H9 (cell line): ENCODE results near the gene DNAH11. TPM values are rescaled to one million over a fixed set of nuclear protein-coding genes. Genes with fewer than 3 reads are reported as not detected.
"Not testable (repeated sequence)": the region's sequence is repeated elsewhere in the genome, so short reads cannot be mapped to it uniquely, and the experiment has no call there.

Source experiments
- DNase-seq: peaks from one replicate; pipeline ENCODE4 v3.0.0-alpha.2; 2017
- H2AFZ ChIP-seq: one replicate; pipeline ENCODE4 v1.6.1; 2013; ENCODE audit warnings: mild to moderate bottlenecking, low read length, control low read depth, moderate library complexity
- H2AK5ac ChIP-seq: 2 replicates; pipeline ENCODE4 v1.6.1; 2013; ENCODE audit warnings: low read length, control low read depth, mixed read lengths; ENCODE audit not compliant: insufficient read length
- H2BK120ac ChIP-seq: one replicate; pipeline ENCODE4 v1.6.1; 2013; ENCODE audit warnings: low read depth, mild to moderate bottlenecking, low read length, control low read depth, inconsistent platforms; ENCODE audit not compliant: poor library complexity, severe bottlenecking
- H2BK12ac ChIP-seq: 2 replicates; pipeline ENCODE4 v1.6.1; 2013; ENCODE audit warnings: low read length, control low read depth, mixed read lengths, low read depth; ENCODE audit not compliant: insufficient read length
- H2BK15ac ChIP-seq: 2 replicates; pipeline ENCODE4 v1.6.1; 2013; ENCODE audit warnings: low read depth, low read length, control low read depth
- H2BK20ac ChIP-seq: one replicate; pipeline ENCODE4 v1.6.1; 2013; ENCODE audit warnings: low read depth, mild to moderate bottlenecking, low read length, control low read depth, inconsistent platforms; ENCODE audit not compliant: poor library complexity, severe bottlenecking
- H2BK5ac ChIP-seq: 2 replicates; pipeline ENCODE4 v1.6.1; 2013; ENCODE audit warnings: low read length, control low read depth, mixed read lengths; ENCODE audit not compliant: insufficient read length
- H3K14ac ChIP-seq: 2 replicates; pipeline ENCODE4 v1.6.1; 2013; ENCODE audit warnings: low read length, control low read depth; ENCODE audit not compliant: insufficient read depth
- H3K18ac ChIP-seq: 2 replicates; pipeline ENCODE4 v1.6.1; 2013; ENCODE audit warnings: low read depth, mild to moderate bottlenecking, mixed read lengths, low read length, control low read depth; ENCODE audit not compliant: insufficient read length
- H3K23ac ChIP-seq: 2 replicates; pipeline ENCODE4 v1.6.1; 2013; ENCODE audit warnings: low read length, control low read depth, mixed read lengths, low read depth; ENCODE audit not compliant: insufficient read length
- H3K23me2 ChIP-seq: 2 replicates; pipeline ENCODE4 v1.6.1; 2013; ENCODE audit warnings: low read depth, mild to moderate bottlenecking, mixed read lengths, low read length, control low read depth; ENCODE audit not compliant: insufficient read length, poor library complexity, severe bottlenecking
- H3K27ac ChIP-seq: 2 replicates; pipeline ENCODE4 v1.5.1; 2013; ENCODE audit warnings: low read length, control low read depth, mixed read lengths, low read depth; ENCODE audit not compliant: insufficient read length
- H3K27me3 ChIP-seq: 2 replicates; pipeline ENCODE4 v1.6.1; 2013; ENCODE audit warnings: low read length, control low read depth, inconsistent platforms; ENCODE audit not compliant: insufficient read depth
- H3K4ac ChIP-seq: 2 replicates; pipeline ENCODE4 v1.6.1; 2013; ENCODE audit warnings: low read depth, mild to moderate bottlenecking, control low read depth, inconsistent platforms, low read length, moderate library complexity
- H3K4me1 ChIP-seq: 2 replicates; pipeline ENCODE4 v1.6.1; 2013; ENCODE audit warnings: low read length, control low read depth, inconsistent platforms; ENCODE audit not compliant: insufficient read depth
- H3K4me2 ChIP-seq: 2 replicates; pipeline ENCODE4 v1.6.1; 2013; ENCODE audit warnings: low read length, control low read depth, mixed read lengths; ENCODE audit not compliant: insufficient read length, insufficient read depth
- H3K56ac ChIP-seq: 2 replicates; pipeline ENCODE4 v1.6.1; 2013; ENCODE audit warnings: low read depth, mild to moderate bottlenecking, mixed read lengths, low read length, control low read depth; ENCODE audit not compliant: insufficient read length
- H3K79me1 ChIP-seq: 2 replicates; pipeline ENCODE4 v1.6.1; 2013; ENCODE audit warnings: low read depth, mild to moderate bottlenecking, moderate library complexity, low read length, control low read depth, inconsistent platforms; ENCODE audit not compliant: insufficient read depth, poor library complexity, severe bottlenecking
- H3K79me2 ChIP-seq: 2 replicates; pipeline ENCODE4 v1.6.1; 2013; ENCODE audit warnings: low read length, control low read depth, inconsistent platforms; ENCODE audit not compliant: insufficient read depth
- H3K9ac ChIP-seq: 2 replicates; pipeline ENCODE4 v1.6.1; 2013; ENCODE audit warnings: low read length, control low read depth, mixed read lengths; ENCODE audit not compliant: insufficient read length; ENCODE audit errors: extremely low read depth
- H3K9me3 ChIP-seq: one replicate; pipeline ENCODE4 v1.6.1; 2013; ENCODE audit warnings: low read depth, low read length, inconsistent platforms; ENCODE audit not compliant: control insufficient read depth
- H3T11ph ChIP-seq: one replicate; pipeline ENCODE4 v1.6.1; 2013; ENCODE audit warnings: mild to moderate bottlenecking, low read length, control low read depth, inconsistent platforms
- H4K20me1 ChIP-seq: one replicate; pipeline ENCODE4 v1.6.1; 2013; ENCODE audit not compliant: control insufficient read depth, insufficient read length, insufficient read depth
- H4K5ac ChIP-seq: 2 replicates; pipeline ENCODE4 v1.6.1; 2013; ENCODE audit warnings: low read depth, mild to moderate bottlenecking, mixed read lengths, low read length, control low read depth; ENCODE audit not compliant: insufficient read length
- H4K8ac ChIP-seq: replicated peaks from 2 replicates; pipeline ENCODE4 v1.6.1; 2013; ENCODE audit warnings: low read length, control low read depth, mixed read lengths, low read depth; ENCODE audit not compliant: insufficient read length
- H4K91ac ChIP-seq: 2 replicates; pipeline ENCODE4 v1.6.1; 2013; ENCODE audit warnings: low read depth, mild to moderate bottlenecking, moderate library complexity, mixed read lengths, low read length, control low read depth; ENCODE audit not compliant: insufficient read length
- H3K27ac Mint-ChIP-seq, 3 experiments: 2 replicates in 2 of 3; 3 replicates in 1 of 3; pipeline ENCODE4 v1.8.0; 2020 to 2021; ENCODE audit warnings: mixed read lengths in 3 of 3, mild to moderate bottlenecking in 1 of 3, moderate library complexity in 1 of 3
- H3K27me3 Mint-ChIP-seq: 2 replicates; pipeline ENCODE4 v1.8.0; 2021; ENCODE audit warnings: low read depth, mild to moderate bottlenecking, moderate library complexity, mixed read lengths
- H3K36me3 Mint-ChIP-seq, 3 experiments: 2 replicates in 2 of 3; 3 replicates in 1 of 3; pipeline ENCODE4 v1.8.0; 2020 to 2021; ENCODE audit warnings: low read depth in 3 of 3, mixed read lengths in 3 of 3; ENCODE audit not compliant: insufficient read depth in 1 of 3
- H3K4me1 Mint-ChIP-seq, 2 experiments: 2 replicates each; pipeline ENCODE4 v1.8.0; 2020; ENCODE audit warnings: mixed read lengths in 2 of 2
- H3K4me3 Mint-ChIP-seq, 2 experiments: 2 replicates in 1 of 2; 3 replicates in 1 of 2; pipeline ENCODE4 v1.8.0; 2020 to 2021; ENCODE audit warnings: mild to moderate bottlenecking in 2 of 2, mixed read lengths in 2 of 2, moderate library complexity in 1 of 2
- H3K9me3 Mint-ChIP-seq, 2 experiments: 2 replicates in 1 of 2; 3 replicates in 1 of 2; pipeline ENCODE4 v1.8.0; 2020; ENCODE audit warnings: mild to moderate bottlenecking in 2 of 2, mixed read lengths in 2 of 2, moderate library complexity in 1 of 2
- whole genome bisulfite sequencing: extraction: QIAGEN DNeasy Blood & Tissue Kit; methylation state at CpG from one replicate; pipeline ENCODE4 v1.1.7; 2013; ENCODE audit warnings: missing lambda C conversion rate, low lambda C conversion rate, mixed read lengths; ENCODE audit not compliant: insufficient read length; ENCODE audit errors: extremely low coverage; 5-methylcytosine and 5-hydroxymethylcytosine counted together
- total RNA-seq: library from RNA; stranded (reverse); gene quantifications from 2 replicates; pipeline ENCODE4 v1.2.1, GENCODE V29; 2021

Gene DNAH11
- total RNA-seq, 1 experiment from 2014 or later = 2.5 TPM

GRCh38 chr7:21700587-21700986 lies 157.7 kb downstream of the DNAH11 start:
- not testable (repeated sequence) for H4K91ac ChIP-seq, H2BK15ac ChIP-seq, H3K9me3 Mint-ChIP-seq, H4K20me1 ChIP-seq, H3K14ac ChIP-seq, H3K27me3 Mint-ChIP-seq, H3K56ac ChIP-seq, H4K8ac ChIP-seq, H3K9ac ChIP-seq, H2BK5ac ChIP-seq, H4K5ac ChIP-seq, DNase-seq, H3K23me2 ChIP-seq, H3K4me1 Mint-ChIP-seq, H3K9me3 ChIP-seq, H3K36me3 Mint-ChIP-seq, H3K4me3 Mint-ChIP-seq, H3K27ac Mint-ChIP-seq, H2AFZ ChIP-seq, H2BK120ac ChIP-seq, H3K4ac ChIP-seq, H3K79me1 ChIP-seq, H3K23ac ChIP-seq, H2BK20ac ChIP-seq, H3K4me2 ChIP-seq, H3K18ac ChIP-seq, H3T11ph ChIP-seq, H3K27ac ChIP-seq, H2AK5ac ChIP-seq, H2BK12ac ChIP-seq, H3K27me3 ChIP-seq, H3K4me1 ChIP-seq, H3K79me2 ChIP-seq
- WGBS = no CpG with 5 or more reads among the region's 1 CpG
